GM12873 (cell line): ENCODE data around the gene FOXF1.

Experiments
- TF ChIP-seq, protein P1 (sequence below): IDR thresholded peaks from 2 replicates; pipeline ENCODE4 v1.5.1; 2012; ENCODE audit warnings: low read depth, mild to moderate bottlenecking, moderate library complexity, low read length, control low read depth; ENCODE audit not compliant: insufficient read depth; ENCODE audit errors: missing control alignments

The FOXF1 gene

GRCh38 chr16:86496929-86497461 is 13.3 kb upstream of the FOXF1 start:
- TF ChIP-seq, protein P1, sequence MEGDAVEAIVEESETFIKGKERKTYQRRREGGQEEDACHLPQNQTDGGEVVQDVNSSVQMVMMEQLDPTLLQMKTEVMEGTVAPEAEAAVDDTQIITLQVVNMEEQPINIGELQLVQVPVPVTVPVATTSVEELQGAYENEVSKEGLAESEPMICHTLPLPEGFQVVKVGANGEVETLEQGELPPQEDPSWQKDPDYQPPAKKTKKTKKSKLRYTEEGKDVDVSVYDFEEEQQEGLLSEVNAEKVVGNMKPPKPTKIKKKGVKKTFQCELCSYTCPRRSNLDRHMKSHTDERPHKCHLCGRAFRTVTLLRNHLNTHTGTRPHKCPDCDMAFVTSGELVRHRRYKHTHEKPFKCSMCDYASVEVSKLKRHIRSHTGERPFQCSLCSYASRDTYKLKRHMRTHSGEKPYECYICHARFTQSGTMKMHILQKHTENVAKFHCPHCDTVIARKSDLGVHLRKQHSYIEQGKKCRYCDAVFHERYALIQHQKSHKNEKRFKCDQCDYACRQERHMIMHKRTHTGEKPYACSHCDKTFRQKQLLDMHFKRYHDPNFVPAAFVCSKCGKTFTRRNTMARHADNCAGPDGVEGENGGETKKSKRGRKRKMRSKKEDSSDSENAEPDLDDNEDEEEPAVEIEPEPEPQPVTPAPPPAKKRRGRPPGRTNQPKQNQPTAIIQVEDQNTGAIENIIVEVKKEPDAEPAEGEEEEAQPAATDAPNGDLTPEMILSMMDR, result no peak

DNA sequence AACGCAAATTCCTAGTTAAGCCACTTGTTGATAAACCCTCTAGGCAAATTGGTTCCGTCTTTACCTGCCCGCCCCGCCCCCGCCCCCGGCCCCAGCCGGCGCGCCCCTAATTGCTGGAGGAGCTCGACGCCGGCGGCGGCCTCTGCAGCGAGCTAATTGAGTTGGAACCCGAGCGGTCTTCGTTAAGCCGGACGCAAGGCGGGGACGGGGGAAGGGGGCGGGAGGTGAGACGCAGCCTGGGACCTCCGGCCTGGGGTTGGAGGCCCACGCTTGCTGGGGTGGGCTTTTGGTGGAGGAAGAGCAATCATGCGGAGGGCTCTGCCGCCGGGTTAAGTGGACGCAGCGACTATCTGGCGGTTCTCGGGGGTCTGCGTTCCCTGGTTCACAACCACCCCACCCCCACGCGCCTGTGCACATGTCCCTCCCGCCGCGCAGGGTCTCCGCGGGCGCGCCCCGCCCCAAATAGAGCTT is 12.7 kb upstream of the FOXF1 start:
- TF ChIP-seq, protein P1, result no peak

GRCh38 chr16:86498155-86498670 is 12.1 kb upstream of the FOXF1 start:
- TF ChIP-seq, protein P1, result no peak

DNA sequence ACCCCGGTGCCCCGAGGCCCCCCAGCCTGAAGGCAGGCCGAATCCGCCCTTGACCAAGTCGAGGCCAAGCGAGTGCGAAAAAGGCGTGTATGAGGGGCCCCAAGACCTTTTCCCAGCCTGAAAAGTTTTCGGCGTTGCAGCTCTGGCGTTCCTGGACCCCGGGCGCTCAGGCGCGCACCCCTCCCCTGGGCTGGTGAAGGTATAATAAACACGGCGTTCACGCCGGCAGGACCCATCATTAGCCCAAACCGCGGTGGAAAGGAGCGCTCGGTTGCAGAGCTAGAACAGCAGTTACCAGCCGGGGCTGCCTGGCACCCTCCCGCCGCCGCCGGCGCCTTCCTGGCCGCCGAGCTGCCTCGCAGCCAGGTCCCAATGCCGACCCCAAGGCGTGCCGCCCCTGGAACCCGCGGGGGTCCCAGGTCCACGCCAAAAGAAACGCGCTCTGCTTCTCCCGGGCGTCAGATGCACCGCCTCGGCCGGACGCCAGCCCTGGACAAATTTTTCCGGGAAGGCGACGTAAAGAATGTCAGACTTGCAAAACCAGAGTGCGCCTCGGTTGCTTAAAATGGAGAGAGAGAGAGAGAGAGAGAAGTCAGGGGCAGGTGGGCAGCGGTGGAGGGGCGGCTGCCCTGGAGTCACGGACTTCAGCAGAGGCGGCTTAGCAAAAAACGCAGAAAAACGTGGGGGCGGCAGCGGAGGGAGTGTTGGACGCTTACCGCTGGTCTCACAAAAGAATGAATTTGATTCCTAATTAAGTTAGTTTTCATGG is 11.5 kb upstream of the FOXF1 start:
- TF ChIP-seq, protein P1, result no peak

GRCh38 chr16:86499440-86499786 is 10.9 kb upstream of the FOXF1 start:
- TF ChIP-seq, protein P1, result no peak

DNA sequence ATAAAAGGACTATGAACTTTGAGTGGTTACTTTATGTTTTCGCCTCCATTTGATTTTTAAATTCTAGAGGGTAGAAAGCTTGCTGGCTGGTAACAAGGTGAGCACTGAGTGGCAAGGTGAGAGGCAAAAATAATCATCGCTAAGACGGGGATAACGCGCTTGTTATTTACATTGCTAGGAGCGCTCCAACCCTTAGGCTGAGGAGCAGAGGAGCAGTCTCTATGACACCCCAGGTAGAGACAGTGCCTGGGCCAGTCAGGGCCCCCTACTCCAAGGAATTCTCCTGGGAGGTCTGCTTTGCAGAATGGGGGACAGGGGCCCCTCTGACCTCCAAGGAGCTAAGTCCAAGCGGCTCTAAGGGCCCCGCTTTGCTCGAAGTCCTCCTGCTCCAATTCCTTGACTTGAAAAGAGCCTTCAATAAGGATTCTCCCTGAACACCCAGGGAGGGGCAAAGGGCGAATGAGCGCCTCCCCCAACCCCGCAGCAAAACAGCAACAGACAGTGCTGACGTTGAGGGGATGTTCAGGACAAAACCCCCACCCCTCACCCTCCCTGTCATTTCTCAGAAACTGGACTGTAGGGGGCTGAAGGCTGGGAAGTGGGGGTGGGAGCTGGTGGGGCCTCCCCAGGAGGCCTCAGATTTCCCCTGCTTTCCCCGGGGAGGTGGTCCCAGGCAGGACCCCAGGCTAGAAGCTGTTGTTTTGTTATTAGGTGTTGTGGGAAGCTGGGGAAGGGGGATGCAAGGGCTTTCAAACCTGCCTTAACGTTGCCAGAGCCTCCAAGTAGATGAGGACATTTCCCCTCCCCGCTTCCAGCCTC is 10.2 kb upstream of the FOXF1 start:
- TF ChIP-seq, protein P1, result no peak
